ENCODE data around the gene SYNE2. TPM values are rescaled to one million over a fixed set of nuclear protein-coding genes. Genes with fewer than 3 reads are reported as not detected.

SYNE2 gene
- total RNA-seq, 1 donor from 2014 or later: 121 TPM

DNA sequence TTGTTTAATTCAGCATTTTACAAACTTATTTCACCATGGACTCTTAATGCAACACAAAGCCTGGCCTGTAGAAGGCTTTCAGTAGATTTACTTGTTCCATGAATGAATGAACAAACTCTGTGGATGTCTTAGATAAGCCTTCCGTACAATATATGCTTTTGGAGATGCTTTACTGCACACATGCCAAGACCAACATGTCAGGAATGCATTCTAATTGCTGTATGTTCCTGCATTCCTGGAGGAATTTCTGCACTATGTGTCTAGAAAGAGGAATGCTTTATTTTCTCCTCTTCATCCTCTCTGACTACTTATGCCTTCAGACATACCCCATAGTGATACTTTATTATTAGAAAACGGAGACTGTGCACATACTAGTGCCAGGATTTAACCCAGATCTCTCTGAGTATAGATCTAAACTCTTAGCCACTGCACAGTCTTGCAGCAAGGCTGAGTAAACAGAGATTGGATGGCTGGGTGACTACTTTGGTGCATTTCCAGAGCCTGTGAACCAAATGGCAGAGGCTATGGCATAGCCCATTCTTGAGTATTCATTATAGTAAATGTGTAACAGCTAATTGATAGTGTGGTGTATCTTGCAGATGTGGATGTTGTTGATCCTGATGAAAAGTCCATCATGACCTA lies 108.2 kb downstream of the SYNE2 start:
- DNase-seq: no peak
- TF ChIP-seq, protein P1, sequence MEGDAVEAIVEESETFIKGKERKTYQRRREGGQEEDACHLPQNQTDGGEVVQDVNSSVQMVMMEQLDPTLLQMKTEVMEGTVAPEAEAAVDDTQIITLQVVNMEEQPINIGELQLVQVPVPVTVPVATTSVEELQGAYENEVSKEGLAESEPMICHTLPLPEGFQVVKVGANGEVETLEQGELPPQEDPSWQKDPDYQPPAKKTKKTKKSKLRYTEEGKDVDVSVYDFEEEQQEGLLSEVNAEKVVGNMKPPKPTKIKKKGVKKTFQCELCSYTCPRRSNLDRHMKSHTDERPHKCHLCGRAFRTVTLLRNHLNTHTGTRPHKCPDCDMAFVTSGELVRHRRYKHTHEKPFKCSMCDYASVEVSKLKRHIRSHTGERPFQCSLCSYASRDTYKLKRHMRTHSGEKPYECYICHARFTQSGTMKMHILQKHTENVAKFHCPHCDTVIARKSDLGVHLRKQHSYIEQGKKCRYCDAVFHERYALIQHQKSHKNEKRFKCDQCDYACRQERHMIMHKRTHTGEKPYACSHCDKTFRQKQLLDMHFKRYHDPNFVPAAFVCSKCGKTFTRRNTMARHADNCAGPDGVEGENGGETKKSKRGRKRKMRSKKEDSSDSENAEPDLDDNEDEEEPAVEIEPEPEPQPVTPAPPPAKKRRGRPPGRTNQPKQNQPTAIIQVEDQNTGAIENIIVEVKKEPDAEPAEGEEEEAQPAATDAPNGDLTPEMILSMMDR (IDR thresholded peaks at IDR 0.05): no peak
- Histone ChIP-seq H3K36me3 (no peaks in the 10 kb centered on the region), H3K4me1 (peaks cover 4% of the 10 kb centered on the region), H3K9me3 (no peaks in the 10 kb centered on the region), H3K27ac (no peak overlapping the region), H3K4me3 (no peak overlapping the region), H3K27me3 (no peaks in the 10 kb centered on the region)
- intact Hi-C loops (cut with DNase I): no loop called here
- ATAC-seq: no peak

DNA sequence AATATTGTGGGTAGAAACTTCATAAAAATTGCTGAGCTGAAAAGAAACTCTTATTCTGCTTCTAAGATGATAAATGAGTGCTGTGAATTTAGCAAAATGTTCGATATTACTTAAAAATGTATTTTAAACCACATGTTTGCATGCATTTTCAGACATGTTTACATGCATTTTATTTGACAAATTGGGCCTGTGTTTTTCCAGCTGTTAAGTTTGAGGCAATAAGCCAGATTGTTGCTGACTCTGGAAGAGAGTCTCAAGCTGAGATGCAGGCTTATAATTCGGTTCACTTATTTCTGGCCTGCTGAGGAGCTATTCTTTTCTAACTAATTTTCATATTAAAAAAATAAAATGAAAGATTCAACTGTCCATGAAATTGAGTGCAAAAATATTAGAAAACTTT lies 110.1 kb downstream of the SYNE2 start:
- Histone ChIP-seq H3K27me3 (no peaks in the 10 kb centered on the region), H3K27ac (no peak overlapping the region), H3K9me3 (no peaks in the 10 kb centered on the region), H3K4me3 (no peak overlapping the region), H3K36me3 (peaks cover 6% of the 10 kb centered on the region), H3K4me1 (peaks cover 4% of the 10 kb centered on the region)
- no peak for DNase-seq
- TF ChIP-seq, protein P1 (IDR thresholded peaks at IDR 0.05): no peak
- intact Hi-C loops (cut with DNase I): no loop called here
- ATAC-seq: no peak

DNA sequence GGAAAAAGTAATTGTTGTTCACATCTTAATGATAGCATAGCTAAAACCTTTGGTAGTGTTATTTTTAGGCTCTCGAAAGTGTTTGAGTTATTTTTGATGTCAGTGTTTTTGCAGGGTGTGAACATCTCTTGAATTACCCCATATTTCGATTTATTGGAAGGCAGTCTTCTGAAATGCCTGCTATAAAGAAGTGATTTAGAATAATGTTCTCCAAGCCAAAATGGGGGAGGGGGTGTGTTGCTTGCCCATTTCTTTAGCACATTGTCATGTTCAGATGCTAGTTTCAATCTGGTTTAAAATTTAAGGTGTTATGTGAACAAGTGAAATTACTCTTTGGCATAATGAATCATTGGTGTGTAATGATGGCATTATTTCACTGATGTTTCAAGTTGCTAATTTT lies 110.6 kb downstream of the SYNE2 start:
- Histone ChIP-seq H3K27ac (no peak overlapping the region), H3K36me3 (peaks cover 11% of the 10 kb centered on the region), H3K4me3 (no peak overlapping the region), H3K9me3 (no peaks in the 10 kb centered on the region), H3K27me3 (no peaks in the 10 kb centered on the region), H3K4me1 (peaks cover 4% of the 10 kb centered on the region)
- no peak for ATAC-seq
- intact Hi-C loops (cut with DNase I): no loop called here
- DNase-seq: no peak
- TF ChIP-seq, protein P1 (IDR thresholded peaks at IDR 0.05): no peak

DNA sequence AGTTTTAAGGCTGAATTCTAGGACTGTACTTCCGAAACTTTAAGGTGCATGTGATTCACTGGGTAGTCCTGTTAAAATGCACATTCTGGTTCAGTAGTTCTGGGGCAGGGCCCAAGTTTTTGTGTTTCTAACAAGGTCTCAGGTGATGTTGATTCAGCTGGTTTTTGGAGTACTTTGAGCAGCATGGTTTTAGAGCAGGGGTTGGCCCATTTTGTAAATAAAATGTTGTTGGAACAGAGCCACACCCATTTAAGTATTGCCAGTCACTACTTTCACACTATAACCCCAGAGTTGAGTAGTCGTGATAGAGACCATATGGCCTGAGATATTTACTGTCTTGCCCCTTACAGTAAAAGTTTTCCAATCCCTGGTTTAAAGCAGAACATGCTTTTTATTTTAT lies 111.3 kb downstream of the SYNE2 start:
- intact Hi-C loops (cut with DNase I): no loop called here
- no peak for DNase-seq
- Histone ChIP-seq H3K9me3 (no peaks in the 10 kb centered on the region), H3K36me3 (peaks cover 14% of the 10 kb centered on the region), H3K27ac (no peak overlapping the region), H3K4me3 (no peak overlapping the region), H3K27me3 (no peaks in the 10 kb centered on the region), H3K4me1 (peaks cover 4% of the 10 kb centered on the region)
- peak; percentile 34 for ATAC-seq
- TF ChIP-seq, protein P1 (IDR thresholded peaks at IDR 0.05): no peak

DNA sequence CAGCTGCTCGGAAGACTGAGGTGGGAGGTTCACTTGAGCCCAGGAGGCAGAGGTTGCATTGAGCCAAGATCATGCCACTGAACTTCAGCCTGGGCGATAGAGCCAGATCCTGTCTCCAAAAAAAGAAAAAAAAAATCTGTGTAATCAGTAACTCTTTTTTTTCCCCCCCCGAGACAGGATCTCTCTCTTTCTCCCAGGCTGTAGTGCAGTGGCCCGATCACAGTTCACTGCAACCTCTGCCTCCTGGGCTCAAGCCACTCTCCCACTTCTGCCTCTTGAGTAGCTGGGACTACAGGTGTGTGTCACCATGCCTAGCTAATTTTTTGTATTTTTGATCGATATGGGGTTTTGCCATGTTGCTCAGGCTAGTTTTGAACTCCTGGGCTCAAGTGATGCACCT lies 113.6 kb downstream of the SYNE2 start:
- Histone ChIP-seq H3K36me3 (peaks cover 14% of the 10 kb centered on the region), H3K4me1 (peaks cover 4% of the 10 kb centered on the region), H3K4me3 (no peak overlapping the region), H3K9me3 (no peaks in the 10 kb centered on the region), H3K27me3 (no peaks in the 10 kb centered on the region), H3K27ac (no peak overlapping the region)
- intact Hi-C loops (cut with DNase I): no loop called here
- no peak for ATAC-seq
- TF ChIP-seq, protein P1 (IDR thresholded peaks at IDR 0.05): no peak
- DNase-seq: no peak

Measured in upper lobe of right lung (tissue), 1 donor.